Kidney (tissue), 14 donors: ENCODE results near the gene EPS8L2. TPM values are rescaled to one million over a fixed set of nuclear protein-coding genes. Genes with fewer than 3 reads are reported as not detected.
A peak's percentile ranks its signal among the peaks of the same experiment; 100 is the strongest.

Experiments
- DNase-seq, 5 donors: peaks; one replicate each; pipeline ENCODE4 v3.0.0-alpha.2; 2013 to 2020
- FAIRE-seq: peaks from 2 replicates; lab custom pipeline; 2012; peaks lifted over from hg19 to GRCh38; lab: Jason Lieb, UNC
- H3K27ac ChIP-seq, 2 donors: one replicate each; pipeline ENCODE4 v1.7.0; 2013; ENCODE audit warnings: low read depth in 2 of 2, low read length in 2 of 2, inconsistent platforms in 1 of 2
- H3K27me3 ChIP-seq: one replicate; pipeline ENCODE4 v1.7.1; 2013; ENCODE audit warnings: low read length, inconsistent platforms; ENCODE audit not compliant: control insufficient read depth, insufficient read depth
- H3K36me3 ChIP-seq, 3 donors: one replicate each; pipeline versions ENCODE4 v1.7.0 to v1.7.1; 2013; ENCODE audit warnings: low read length in 3 of 3, control low read depth in 1 of 3, inconsistent platforms in 1 of 3; ENCODE audit not compliant: insufficient read depth in 3 of 3, control insufficient read depth in 2 of 3
- H3K4me1 ChIP-seq, 3 donors: one replicate each; pipeline versions ENCODE4 v1.7.0 to v1.7.1; 2013; ENCODE audit warnings: low read length in 3 of 3, inconsistent platforms in 1 of 3, low read depth in 1 of 3; ENCODE audit not compliant: control insufficient read depth in 2 of 3, insufficient read depth in 2 of 3
- H3K4me3 ChIP-seq, 3 donors: one replicate each; pipeline versions ENCODE4 v1.7.0 to v1.8.1; 2013; ENCODE audit warnings: low read length in 3 of 3, control low read depth in 1 of 3, inconsistent platforms in 1 of 3
- H3K9ac ChIP-seq, 3 donors: one replicate each; pipeline versions ENCODE4 v1.7.0 to v1.7.1; 2013; ENCODE audit warnings: low read length in 3 of 3, control low read depth in 1 of 3, inconsistent platforms in 1 of 3
- H3K9me3 ChIP-seq, 3 donors: one replicate each; pipeline versions ENCODE4 v1.7.0 to v1.7.1; 2013; ENCODE audit warnings: low read length in 3 of 3, control low read depth in 1 of 3, inconsistent platforms in 1 of 3; ENCODE audit not compliant: control insufficient read depth in 2 of 3, insufficient read depth in 1 of 3
- CTCF ChIP-seq: IDR thresholded peaks from 3 replicates; pipeline ENCODE4 v1.5.1; 2012; ENCODE audit warnings: mild to moderate bottlenecking, moderate library complexity, borderline replicate concordance; ENCODE audit not compliant: insufficient read depth; ENCODE audit errors: extremely low read depth
- intact Hi-C: fragments of 100-400 bp; cut with DNase I; formaldehyde crosslinking; loops from one replicate; pipeline ENCODE4 v1.11.1; 2022
- polyA plus RNA-seq: library from polyadenylated mRNA; stranded (reverse); fragments of 350-450 nt; fragmentation: Illumina TruSeq; extraction: RNeasy Lipid Tissue Mini Kit (QIAGEN cat#74804); gene quantifications from one replicate; pipeline ENCODE4 v1.2.3, GENCODE V29; 2014; ENCODE audit warnings: low read depth, low replicate concordance; ENCODE audit not compliant: insufficient read depth
- total RNA-seq: library from RNA; stranded (reverse); fragmentation: NEBNext Ultra II Directional; extraction: Animal tissue kit (Norgen Biotek cat#: 25700); gene quantifications from one replicate; pipeline ENCODE4 v1.2.1, GENCODE V29; 2021
- donor health status: control.
- donor health status: control.
- donor health status: control.
- donor health status: control.
- donor health status: control.
- donor health status: DM: yes; HTN: yes; CAD: no.
- donor health status: Normal renal cell carcinoma (clear cell type).

The EPS8L2 gene
- total and polyA plus RNA-seq, 2 donors from 2014 or later: 199 to 287 TPM

GRCh38 chr11:767238-767637, 61.2 kb downstream of the EPS8L2 start:
- no peak for FAIRE-seq
- intact Hi-C loops: no loop called here
- DNase-seq: no peak
- peaks cover 0 to 25% (median 13%) of the 10 kb centered on the region in 3 donors for H3K36me3 ChIP-seq
- H3K27ac ChIP-seq: no peak overlapping the region
- H3K4me1 ChIP-seq: peaks cover 0 to 2% (median 0%) of the 10 kb centered on the region in 3 donors
- H3K9me3 ChIP-seq: no peaks in the 10 kb centered on the region
- no peak overlapping the region for H3K9ac ChIP-seq
- no peak for TF ChIP-seq CTCF
- H3K27me3 ChIP-seq: no peaks in the 10 kb centered on the region
- no peak overlapping the region for H3K4me3 ChIP-seq

DNA sequence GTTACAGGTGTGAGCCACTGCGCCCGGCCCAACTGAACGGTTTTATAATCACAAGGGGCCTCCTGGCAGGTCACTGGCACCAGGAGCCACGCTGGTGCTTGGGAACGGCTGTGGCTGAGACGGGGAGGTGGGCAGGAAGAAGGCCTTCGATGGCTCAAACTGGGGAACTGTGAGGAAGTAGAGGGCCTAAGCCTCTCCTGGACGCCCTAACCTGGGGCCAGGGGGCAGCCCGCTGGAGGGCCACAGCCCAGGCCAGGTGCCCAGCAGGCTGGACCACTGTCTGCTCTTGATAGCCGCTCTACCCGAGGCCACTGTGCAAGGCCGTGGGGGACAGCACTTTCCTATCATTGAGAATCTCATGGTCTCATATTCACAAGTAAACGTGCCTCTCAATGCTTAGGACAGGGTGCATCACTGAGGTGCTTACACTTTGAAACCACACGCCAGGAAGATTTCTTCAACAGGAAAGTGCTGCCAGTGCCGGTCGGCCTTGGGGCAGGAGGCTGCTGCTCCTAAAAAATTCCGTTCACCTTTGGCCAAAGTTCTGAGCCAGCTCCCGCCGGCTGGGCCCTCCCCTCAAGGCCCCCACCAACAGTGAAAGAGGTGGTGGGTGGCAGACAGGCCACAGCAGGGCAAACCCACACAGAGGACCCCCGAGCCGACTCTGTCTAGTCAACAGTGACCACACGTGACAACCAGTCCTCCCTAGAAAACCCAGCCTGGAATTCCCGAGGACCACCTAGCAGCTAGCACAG, 64.0 kb downstream of the EPS8L2 start:
- no peaks in the 10 kb centered on the region for H3K9me3 ChIP-seq
- TF ChIP-seq CTCF: no peak
- H3K27ac ChIP-seq: no peak overlapping the region
- no peak overlapping the region for H3K4me3 ChIP-seq
- no peaks in the 10 kb centered on the region for H3K4me1 ChIP-seq
- intact Hi-C loops: no loop called here
- no peak for DNase-seq
- no peak for FAIRE-seq
- peaks cover 0 to 13% (median 9%) of the 10 kb centered on the region in 3 donors for H3K36me3 ChIP-seq
- no peak overlapping the region for H3K9ac ChIP-seq
- H3K27me3 ChIP-seq: no peaks in the 10 kb centered on the region

DNA sequence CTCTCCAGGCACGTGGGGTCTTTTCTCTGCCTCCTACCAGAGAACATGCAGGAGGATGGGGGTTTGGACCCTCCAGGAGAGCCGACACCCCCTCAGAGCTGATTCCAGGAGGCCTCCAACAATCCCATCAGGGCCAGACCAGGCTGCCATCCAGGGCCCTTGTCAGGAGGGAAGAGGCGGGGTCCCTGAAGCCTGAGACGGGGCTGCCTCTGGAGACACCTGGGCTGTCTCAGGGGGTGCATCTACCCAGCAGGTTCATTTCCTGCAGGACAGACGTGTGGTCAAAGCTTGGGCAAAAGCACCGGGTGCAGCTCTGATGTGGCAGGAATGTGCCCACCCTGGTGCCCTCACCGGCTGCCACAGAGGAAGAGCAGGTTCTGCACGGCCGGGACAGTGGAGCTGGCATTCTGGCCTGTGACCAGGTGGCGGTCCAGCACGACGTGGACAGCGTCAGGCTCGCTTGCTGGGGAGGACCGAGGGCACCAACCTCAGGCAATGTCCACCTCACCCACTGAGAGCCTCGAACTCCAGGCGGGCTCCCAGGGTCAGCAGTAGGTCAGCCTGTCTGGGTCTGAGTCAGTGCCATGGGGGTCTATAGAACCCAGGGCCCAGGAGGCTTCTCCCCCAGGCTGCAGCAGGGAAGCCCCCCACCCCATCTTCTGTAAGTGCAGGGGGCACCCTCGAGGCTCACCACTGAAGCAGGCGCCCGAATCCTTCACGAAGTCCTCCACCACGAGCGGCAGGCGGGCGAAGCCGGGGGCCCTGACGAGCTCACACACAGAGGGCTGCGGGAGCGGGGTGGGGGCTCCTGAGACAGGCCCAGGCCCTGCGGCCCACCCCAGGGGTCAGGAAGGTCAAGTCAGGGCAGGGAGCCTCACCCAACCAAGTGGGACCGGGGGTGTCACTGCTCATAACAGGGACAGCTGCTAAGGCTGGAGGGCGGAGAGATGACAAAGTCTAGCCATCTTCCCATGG, 64.9 kb downstream of the EPS8L2 start:
- H3K4me3 ChIP-seq: no peak overlapping the region
- FAIRE-seq (no peak), DNase-seq (peak in 1 of 5 donors; percentile 70)
- no peak overlapping the region for H3K27ac ChIP-seq
- intact Hi-C loops: no loop called here
- peaks cover 0 to 3% (median 0%) of the 10 kb centered on the region in 3 donors for H3K4me1 ChIP-seq
- H3K27me3 ChIP-seq: no peaks in the 10 kb centered on the region
- H3K9ac ChIP-seq: no peak overlapping the region
- peaks cover 0 to 13% (median 9%) of the 10 kb centered on the region in 3 donors for H3K36me3 ChIP-seq
- no peak for TF ChIP-seq CTCF
- no peaks in the 10 kb centered on the region for H3K9me3 ChIP-seq
